Endothelial cell (in vitro differentiated cells): ENCODE results near the gene MMP23B. TPM values are rescaled to one million over a fixed set of nuclear protein-coding genes. Genes with fewer than 3 reads are reported as not detected.

Experiments used
- DNase-seq: peaks from one replicate; pipeline ENCODE4 v3.0.0; 2021; ENCODE audit warnings: low spot score
- H3K27ac Mint-ChIP-seq: one replicate; pipeline ENCODE4 v1.8.0; 2021; ENCODE audit warnings: mixed read lengths, inconsistent platforms; ENCODE audit not compliant: unreplicated experiment
- H3K27me3 Mint-ChIP-seq: one replicate; pipeline ENCODE4 v1.8.0; 2021; ENCODE audit warnings: mild to moderate bottlenecking, moderate library complexity, mixed read lengths, inconsistent platforms; ENCODE audit not compliant: unreplicated experiment
- H3K36me3 Mint-ChIP-seq: one replicate; pipeline ENCODE4 v1.8.0; 2021; ENCODE audit warnings: mild to moderate bottlenecking, low read depth, mixed read lengths, inconsistent platforms; ENCODE audit not compliant: unreplicated experiment
- H3K4me1 Mint-ChIP-seq: one replicate; pipeline ENCODE4 v1.8.0; 2021; ENCODE audit warnings: mild to moderate bottlenecking, mixed read lengths, inconsistent platforms; ENCODE audit not compliant: unreplicated experiment
- H3K4me3 Mint-ChIP-seq: one replicate; pipeline ENCODE4 v1.8.0; 2021; ENCODE audit warnings: mild to moderate bottlenecking, mixed read lengths, inconsistent platforms; ENCODE audit not compliant: unreplicated experiment
- H3K9me3 Mint-ChIP-seq: one replicate; pipeline ENCODE4 v1.8.0; 2021; ENCODE audit warnings: mixed read lengths, inconsistent platforms; ENCODE audit not compliant: unreplicated experiment
- total RNA-seq: library from RNA; stranded (reverse); fragmentation: NEBNext Ultra II Directional; extraction: Animal tissue kit (Norgen Biotek cat#: 25700); gene quantifications from one replicate; pipeline ENCODE4 v1.2.1, GENCODE V29; 2021; ENCODE audit not compliant: unreplicated experiment
- TF ChIP-seq, protein P1 (sequence below): fragments of 200-600 bp; sonication (generic); IDR thresholded peaks from one replicate; pipeline ENCODE4 v1.5.0; 2021; ENCODE audit warnings: antibody characterized with exemption; ENCODE audit not compliant: unreplicated experiment

The MMP23B gene
- total RNA-seq, 1 donor from 2014 or later = 26.7 TPM

DNA sequence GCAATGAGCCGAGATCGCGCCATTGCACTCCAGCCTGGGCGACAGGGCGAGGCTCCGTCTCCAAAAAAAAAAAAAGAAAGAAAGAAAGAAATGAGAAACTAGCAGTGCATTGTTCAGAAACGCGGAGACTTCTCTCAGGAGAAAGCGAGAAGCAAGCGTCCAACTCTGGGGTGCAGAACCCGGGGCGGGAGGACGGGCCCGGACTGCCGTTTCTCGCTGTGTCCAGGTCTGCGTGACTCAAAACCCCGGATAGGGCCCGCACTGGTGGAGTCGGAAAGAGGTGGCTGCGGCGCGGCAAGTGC, 17.1 kb upstream of the MMP23B start:
- TF ChIP-seq, protein P1, sequence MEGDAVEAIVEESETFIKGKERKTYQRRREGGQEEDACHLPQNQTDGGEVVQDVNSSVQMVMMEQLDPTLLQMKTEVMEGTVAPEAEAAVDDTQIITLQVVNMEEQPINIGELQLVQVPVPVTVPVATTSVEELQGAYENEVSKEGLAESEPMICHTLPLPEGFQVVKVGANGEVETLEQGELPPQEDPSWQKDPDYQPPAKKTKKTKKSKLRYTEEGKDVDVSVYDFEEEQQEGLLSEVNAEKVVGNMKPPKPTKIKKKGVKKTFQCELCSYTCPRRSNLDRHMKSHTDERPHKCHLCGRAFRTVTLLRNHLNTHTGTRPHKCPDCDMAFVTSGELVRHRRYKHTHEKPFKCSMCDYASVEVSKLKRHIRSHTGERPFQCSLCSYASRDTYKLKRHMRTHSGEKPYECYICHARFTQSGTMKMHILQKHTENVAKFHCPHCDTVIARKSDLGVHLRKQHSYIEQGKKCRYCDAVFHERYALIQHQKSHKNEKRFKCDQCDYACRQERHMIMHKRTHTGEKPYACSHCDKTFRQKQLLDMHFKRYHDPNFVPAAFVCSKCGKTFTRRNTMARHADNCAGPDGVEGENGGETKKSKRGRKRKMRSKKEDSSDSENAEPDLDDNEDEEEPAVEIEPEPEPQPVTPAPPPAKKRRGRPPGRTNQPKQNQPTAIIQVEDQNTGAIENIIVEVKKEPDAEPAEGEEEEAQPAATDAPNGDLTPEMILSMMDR = no peak
- H3K27ac Mint-ChIP-seq = peak overlapping the region; percentile 79
- peaks cover 43% of the 10 kb centered on the region for H3K4me1 Mint-ChIP-seq
- peak overlapping the region; percentile 96 for H3K4me3 Mint-ChIP-seq
- DNase-seq = no peak
- H3K36me3 Mint-ChIP-seq = peaks cover 13% of the 10 kb centered on the region
- peaks cover 17% of the 10 kb centered on the region for H3K27me3 Mint-ChIP-seq
- H3K9me3 Mint-ChIP-seq = no peaks in the 10 kb centered on the region

DNA sequence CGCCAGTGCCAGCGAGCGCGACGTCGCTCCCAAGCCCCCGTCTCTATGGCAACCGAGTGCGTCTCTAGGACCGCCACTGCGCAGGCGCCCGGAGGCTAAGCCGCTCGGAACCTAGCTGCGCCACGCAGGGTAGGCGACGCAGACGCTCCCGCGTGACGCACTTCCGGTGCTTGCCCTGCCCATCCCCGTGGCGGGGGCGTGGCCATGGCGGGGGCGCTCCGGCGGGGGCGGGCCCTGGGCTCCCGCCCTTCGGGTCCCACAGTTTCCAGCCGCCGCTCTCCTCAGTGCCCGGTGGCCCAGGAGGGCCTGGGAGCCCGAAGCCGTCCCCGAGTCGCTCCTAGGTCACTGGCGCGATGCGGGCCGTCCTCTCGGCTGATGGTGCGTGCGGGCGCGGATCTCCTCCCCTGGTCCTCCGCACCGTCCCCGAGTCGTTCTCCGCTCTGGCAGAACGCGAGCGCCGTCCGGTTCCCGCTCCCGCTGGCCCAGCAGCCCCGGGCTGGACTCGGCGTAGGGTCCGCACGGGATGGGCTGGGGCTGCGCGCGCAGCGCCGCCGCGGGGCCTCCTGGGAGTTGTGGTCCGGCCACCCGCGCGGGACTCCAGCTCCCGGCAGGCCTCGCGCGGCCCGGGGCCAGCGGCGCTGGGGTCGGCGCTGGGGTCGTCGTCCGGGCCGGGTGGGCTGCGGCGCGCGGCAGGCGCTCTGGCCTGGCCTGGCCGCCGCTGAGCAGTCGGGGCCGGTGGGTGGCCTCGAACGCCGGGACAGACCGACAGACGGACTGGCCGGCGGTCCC, 16.5 kb upstream of the MMP23B start, which contains the start of gene MIB2:
Gene MIB2, plus strand, starts transcription at position 245 of the 789 bp plus-strand sequence. CDS start 7,953 bp downstream, outside the sequence.
- Mint-ChIP-seq H3K27ac (peak within 1 kb of the TSS; percentile 79), H3K9me3 (no peaks in the 10 kb centered on the region), H3K4me3 (peak within 1 kb of the TSS; percentile 96), H3K4me1 (peaks cover 39% of the 10 kb centered on the region), H3K36me3 (peaks cover 13% of the 10 kb centered on the region), H3K27me3 (peaks cover 17% of the 10 kb centered on the region)
- TF ChIP-seq, protein P1 = no peak
- DNase-seq = peak; percentile 95

DNA sequence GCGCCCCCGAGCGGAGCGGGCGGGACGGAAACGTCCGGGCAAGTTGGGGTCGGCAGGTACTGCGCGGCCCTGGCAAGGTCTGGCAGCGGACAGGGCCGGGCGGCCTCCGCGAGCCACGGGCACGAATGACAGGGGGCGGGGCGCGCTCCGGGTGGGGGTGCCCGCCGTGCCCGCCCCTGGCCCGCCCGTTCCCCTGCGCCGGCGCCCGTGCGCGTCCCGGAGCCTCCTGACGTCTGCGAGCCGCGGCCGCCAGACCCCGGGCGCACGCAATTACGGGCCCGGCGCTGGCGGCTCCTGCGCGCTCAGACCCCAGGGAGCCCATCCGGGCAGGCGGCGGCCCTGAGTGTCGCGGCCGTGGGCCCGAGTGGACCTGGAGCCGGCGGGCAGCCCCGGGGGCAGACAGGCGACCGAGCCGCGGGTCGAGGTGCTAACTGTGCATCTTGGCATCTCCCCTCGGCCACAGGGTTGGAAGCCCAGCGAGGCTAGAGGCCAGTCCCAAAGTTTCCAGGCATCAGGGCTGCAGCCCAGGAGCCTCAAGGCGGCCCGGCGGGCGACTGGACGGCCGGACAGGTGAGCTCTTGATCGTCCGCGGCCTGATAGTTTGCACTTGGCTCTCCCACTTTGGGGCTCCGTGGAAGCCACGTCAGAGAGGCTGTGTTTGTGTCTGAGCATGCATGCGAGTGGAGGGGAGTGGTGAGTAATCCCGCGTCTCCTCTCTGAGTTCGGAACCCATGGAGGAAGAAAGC, 15.8 kb upstream of the MMP23B start:
- TF ChIP-seq, protein P1 = no peak
- peaks cover 17% of the 10 kb centered on the region for H3K27me3 Mint-ChIP-seq
- H3K4me3 Mint-ChIP-seq = peak overlapping the region; percentile 91
- H3K9me3 Mint-ChIP-seq = no peaks in the 10 kb centered on the region
- H3K4me1 Mint-ChIP-seq = peaks cover 31% of the 10 kb centered on the region
- H3K36me3 Mint-ChIP-seq = peaks cover 13% of the 10 kb centered on the region
- H3K27ac Mint-ChIP-seq = no peak overlapping the region
- DNase-seq = peak; percentile 32

DNA sequence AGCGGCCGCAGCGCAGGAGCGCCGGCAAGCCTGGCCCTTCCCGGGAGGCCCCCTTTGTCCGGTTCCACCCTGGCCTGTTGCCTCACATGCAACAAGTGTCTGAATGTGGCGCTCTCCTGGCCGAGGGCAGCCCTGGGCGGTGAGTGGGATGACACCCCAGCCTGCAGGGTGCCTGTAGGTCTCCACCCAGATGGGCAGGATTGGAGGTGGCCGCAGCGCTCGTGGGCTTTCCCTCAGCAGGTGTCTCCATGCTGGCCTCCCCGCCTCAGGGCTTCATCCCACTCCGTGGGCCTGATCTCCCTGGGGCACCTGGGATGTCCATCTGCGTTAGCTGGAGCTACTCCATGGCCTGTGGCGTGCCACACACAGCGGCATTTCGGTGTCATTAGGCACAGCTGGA, 15.1 kb upstream of the MMP23B start:
- H3K9me3 Mint-ChIP-seq = no peaks in the 10 kb centered on the region
- H3K27ac Mint-ChIP-seq = no peak overlapping the region
- peaks cover 13% of the 10 kb centered on the region for H3K36me3 Mint-ChIP-seq
- peak overlapping the region; percentile 91 for H3K4me3 Mint-ChIP-seq
- H3K27me3 Mint-ChIP-seq = peaks cover 17% of the 10 kb centered on the region
- H3K4me1 Mint-ChIP-seq = peaks cover 28% of the 10 kb centered on the region
- no peak for DNase-seq
- TF ChIP-seq, protein P1 = no peak

DNA sequence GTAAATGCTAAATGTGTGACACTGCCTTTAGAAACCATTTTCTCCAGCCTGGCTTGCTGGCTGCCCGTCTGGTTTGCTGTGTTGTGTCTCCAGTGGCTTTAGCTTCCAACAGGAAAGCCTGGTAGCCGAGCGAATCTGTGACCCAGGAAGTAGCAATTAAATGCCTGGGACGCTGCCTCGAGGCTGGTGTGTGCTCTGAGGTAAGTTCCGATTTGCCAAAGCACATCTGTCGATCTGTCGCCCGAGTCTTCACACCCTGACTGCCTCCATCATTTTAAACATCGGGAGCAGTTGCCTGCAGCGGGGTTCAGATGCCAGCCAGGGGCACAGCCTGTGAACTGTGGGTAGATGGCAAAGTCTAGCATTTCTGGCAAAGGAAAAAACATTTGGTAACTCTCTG, 14.5 kb upstream of the MMP23B start:
- Mint-ChIP-seq H3K36me3 (peaks cover 13% of the 10 kb centered on the region), H3K4me1 (peaks cover 23% of the 10 kb centered on the region), H3K27me3 (peaks cover 19% of the 10 kb centered on the region), H3K9me3 (no peaks in the 10 kb centered on the region), H3K4me3 (peak overlapping the region; percentile 91), H3K27ac (peak overlapping the region; percentile 61)
- TF ChIP-seq, protein P1 = no peak
- no peak for DNase-seq
